ENCODE results near the gene AQP1.

DNA sequence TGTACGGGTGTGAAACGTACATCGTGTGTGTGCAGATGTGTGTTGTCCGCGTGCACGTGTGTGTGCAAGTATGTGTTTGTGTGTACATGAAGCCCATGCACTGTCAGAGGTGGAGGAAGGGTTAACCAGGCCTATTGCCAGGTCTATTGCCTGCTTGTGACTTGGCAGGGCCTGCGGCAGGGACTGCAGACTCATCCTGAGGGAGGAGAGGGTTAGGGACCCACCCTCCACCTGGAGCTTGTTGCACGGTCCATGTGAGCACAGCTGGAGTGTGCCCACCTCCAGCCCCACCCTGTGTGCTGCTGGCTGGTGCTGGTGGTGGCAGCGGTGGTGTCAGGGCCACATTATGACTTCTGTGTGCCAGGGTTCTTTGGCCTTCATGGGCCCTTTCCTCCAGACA is 7.1 kb upstream of the AQP1 start:
- TF ChIP-seq CTCF (conservative IDR thresholded peaks at IDR 0.05; ENCODE audit: low read depth, low read length), result no peak
- TF ChIP-seq EZH2 (IDR thresholded peaks at IDR 0.05; ENCODE audit: borderline replicate concordance, low read depth, low read length, poor library complexity, severe bottlenecking), result no peak
